Measurements from ENCODE around the gene EEIG2. TPM values are rescaled to one million over a fixed set of nuclear protein-coding genes. Genes with fewer than 3 reads are reported as not detected.

The EEIG2 gene
- polyA plus RNA-seq, 4 donors: 7.8 to 21.7 (median 9.6) TPM

DNA sequence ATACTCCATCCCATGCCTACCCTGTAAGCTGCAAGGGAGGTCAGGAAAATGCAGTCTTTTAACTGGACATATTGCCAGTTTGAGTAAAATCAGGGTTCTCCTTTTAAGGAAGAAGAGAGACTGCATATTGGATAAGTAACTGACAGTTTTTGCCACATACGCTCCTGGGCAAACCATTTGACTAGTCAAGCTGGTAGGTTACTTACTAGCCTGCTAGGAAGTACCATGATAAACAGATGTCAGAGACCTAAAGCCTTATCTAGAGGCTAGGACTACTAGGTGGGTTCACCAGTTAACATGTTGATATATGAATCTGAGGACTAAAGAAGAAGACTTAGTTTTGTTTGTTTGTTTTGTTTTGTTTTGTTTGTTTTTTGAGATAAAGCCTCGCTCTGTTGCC, 33.5 kb downstream of the EEIG2 start:
- Histone ChIP-seq H3K4me1 (ENCODE audit: control insufficient read depth in 3 of 3, insufficient read depth in 2 of 3, low read depth in 1 of 3, low read length in 2 of 3) (peaks cover 6 to 26% (median 15%) of the 10 kb centered on the region in 3 donors), H3K9me3 (ENCODE audit: control insufficient read depth in 2 of 2, insufficient read depth in 1 of 2, low read depth in 1 of 2, low read length in 1 of 2) (no peaks in the 10 kb centered on the region), H3K4me3 (ENCODE audit: low read depth in 1 of 3, low read length in 3 of 3) (no peak overlapping the region), H3K27ac (ENCODE audit: low read depth in 1 of 3, low read length in 2 of 3) (no peak overlapping the region), H3K36me3 (ENCODE audit: control insufficient read depth in 3 of 3, insufficient read depth in 2 of 3, low read depth in 1 of 3, low read length in 3 of 3) (peaks cover 0 to 2% (median 0%) of the 10 kb centered on the region in 3 donors), H3K27me3 (ENCODE audit: control insufficient read depth in 3 of 3, insufficient read depth in 3 of 3, low read length in 3 of 3) (no peaks in the 10 kb centered on the region)
- WGBS, 3 donors: 88 to 92% (median 90%) methylated on average over 2 of the region's 2 CpGs
- FAIRE-seq (no peak), DNase-seq (no peak)

DNA sequence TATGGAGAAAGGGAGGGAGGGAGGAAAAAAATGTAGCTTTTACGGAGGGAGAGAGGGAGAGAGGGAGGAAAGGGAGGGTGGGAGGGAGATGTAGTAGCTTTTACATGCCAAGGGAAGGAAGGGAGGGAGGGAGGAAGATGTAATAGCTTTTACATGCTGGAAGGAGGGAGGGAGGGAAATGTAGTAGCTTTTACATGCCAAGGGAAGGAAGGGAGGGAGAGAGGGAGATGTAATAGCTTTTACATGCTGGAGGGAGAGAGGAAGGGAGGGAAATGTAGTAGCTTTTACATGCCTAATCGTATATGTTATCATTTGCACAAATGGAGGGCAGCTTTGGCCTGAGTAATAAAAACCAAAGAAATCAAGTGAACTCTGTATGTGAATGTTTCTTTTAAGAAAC, 35.6 kb downstream of the EEIG2 start:
- no peak for FAIRE-seq

DNA sequence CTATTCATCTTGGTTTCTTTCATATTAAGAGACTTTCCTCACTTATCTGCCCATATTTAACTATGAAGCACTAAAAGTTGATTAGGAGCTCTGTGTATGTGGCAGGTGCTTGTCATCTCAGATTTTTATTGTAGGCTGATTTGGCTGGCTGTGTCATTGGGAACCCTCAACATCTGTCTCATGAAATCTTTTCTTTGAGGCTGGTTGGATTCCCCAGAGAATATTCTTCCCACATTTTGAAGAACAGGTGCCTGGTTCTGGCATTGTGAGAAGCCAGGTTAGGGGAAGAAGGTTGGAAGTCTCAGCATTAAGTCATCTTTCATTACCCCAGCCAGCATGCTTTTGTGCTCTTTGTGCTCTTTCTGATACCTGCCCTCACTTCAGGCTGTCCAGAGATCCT, 37.1 kb downstream of the EEIG2 start:
- DNase-seq (no peak), FAIRE-seq (no peak)
- peaks cover 6 to 26% (median 11%) of the 10 kb centered on the region in 3 donors for H3K4me1 ChIP-seq (ENCODE audit: control insufficient read depth in 3 of 3, insufficient read depth in 2 of 3, low read depth in 1 of 3, low read length in 2 of 3)
- H3K36me3 ChIP-seq (ENCODE audit: control insufficient read depth in 3 of 3, insufficient read depth in 2 of 3, low read depth in 1 of 3, low read length in 3 of 3): peaks cover 0 to 2% (median 0%) of the 10 kb centered on the region in 3 donors
- H3K27me3 ChIP-seq (ENCODE audit: control insufficient read depth in 3 of 3, insufficient read depth in 3 of 3, low read length in 3 of 3): no peaks in the 10 kb centered on the region
- H3K9me3 ChIP-seq (ENCODE audit: control insufficient read depth in 2 of 2, insufficient read depth in 1 of 2, low read depth in 1 of 2, low read length in 1 of 2): no peaks in the 10 kb centered on the region
- H3K4me3 ChIP-seq (ENCODE audit: low read depth in 1 of 3, low read length in 3 of 3): no peak overlapping the region
- no peak overlapping the region for H3K27ac ChIP-seq (ENCODE audit: low read depth in 1 of 3, low read length in 2 of 3)

More for the DNA sequence above, 35.6 kb downstream of the EEIG2 start:
- no peak overlapping the region for H3K4me3 ChIP-seq (ENCODE audit: low read depth in 1 of 3, low read length in 3 of 3)
- H3K9me3 ChIP-seq (ENCODE audit: control insufficient read depth in 2 of 2, insufficient read depth in 1 of 2, low read depth in 1 of 2, low read length in 1 of 2): no peaks in the 10 kb centered on the region
- peaks cover 6 to 26% (median 11%) of the 10 kb centered on the region in 3 donors for H3K4me1 ChIP-seq (ENCODE audit: control insufficient read depth in 3 of 3, insufficient read depth in 2 of 3, low read depth in 1 of 3, low read length in 2 of 3)
- H3K36me3 ChIP-seq (ENCODE audit: control insufficient read depth in 3 of 3, insufficient read depth in 2 of 3, low read depth in 1 of 3, low read length in 3 of 3): peaks cover 0 to 2% (median 0%) of the 10 kb centered on the region in 3 donors
- H3K27me3 ChIP-seq (ENCODE audit: control insufficient read depth in 3 of 3, insufficient read depth in 3 of 3, low read length in 3 of 3): no peaks in the 10 kb centered on the region
- H3K27ac ChIP-seq (ENCODE audit: low read depth in 1 of 3, low read length in 2 of 3): peak overlapping the region in 2 of 3 donors; percentile 27 to 32
- 12 to 35% (median 33%) methylated on average over 2 of the region's 2 CpGs for WGBS, 3 donors
- DNase-seq: peak in 1 of 2 donors; percentile 49

DNA sequence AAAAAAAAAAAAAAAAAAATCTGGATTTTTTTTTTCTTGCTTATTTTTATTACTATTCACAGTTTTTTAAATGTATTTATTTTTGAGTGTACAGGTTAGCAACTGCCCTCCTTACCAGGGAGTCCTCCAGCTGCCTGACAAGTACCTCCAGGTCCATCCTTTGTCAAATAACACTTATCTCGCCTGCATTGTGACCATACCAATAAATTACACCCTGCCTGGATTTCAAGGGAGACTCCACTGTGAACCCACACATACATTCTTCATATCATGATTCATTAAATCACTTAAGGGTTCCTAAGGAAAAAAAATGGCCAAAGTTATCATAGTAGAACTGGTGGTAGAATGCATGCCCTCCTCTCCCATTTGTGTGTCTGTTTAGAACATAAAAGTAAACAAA, 38.4 kb downstream of the EEIG2 start:
- FAIRE-seq (no peak), DNase-seq (no peak)
- Histone ChIP-seq H3K27me3 (ENCODE audit: control insufficient read depth in 3 of 3, insufficient read depth in 3 of 3, low read length in 3 of 3) (no peaks in the 10 kb centered on the region), H3K9me3 (ENCODE audit: control insufficient read depth in 2 of 2, insufficient read depth in 1 of 2, low read depth in 1 of 2, low read length in 1 of 2) (no peaks in the 10 kb centered on the region), H3K36me3 (ENCODE audit: control insufficient read depth in 3 of 3, insufficient read depth in 2 of 3, low read depth in 1 of 3, low read length in 3 of 3) (peaks cover 0 to 6% (median 2%) of the 10 kb centered on the region in 3 donors), H3K4me1 (ENCODE audit: control insufficient read depth in 3 of 3, insufficient read depth in 2 of 3, low read depth in 1 of 3, low read length in 2 of 3) (peaks cover 6 to 18% (median 9%) of the 10 kb centered on the region in 3 donors), H3K27ac (ENCODE audit: low read depth in 1 of 3, low read length in 2 of 3) (no peak overlapping the region), H3K4me3 (ENCODE audit: low read depth in 1 of 3, low read length in 3 of 3) (no peak overlapping the region)
- 50 to 84% (median 71%) methylated on average over 1 of the region's 1 CpG for WGBS, 3 donors

DNA sequence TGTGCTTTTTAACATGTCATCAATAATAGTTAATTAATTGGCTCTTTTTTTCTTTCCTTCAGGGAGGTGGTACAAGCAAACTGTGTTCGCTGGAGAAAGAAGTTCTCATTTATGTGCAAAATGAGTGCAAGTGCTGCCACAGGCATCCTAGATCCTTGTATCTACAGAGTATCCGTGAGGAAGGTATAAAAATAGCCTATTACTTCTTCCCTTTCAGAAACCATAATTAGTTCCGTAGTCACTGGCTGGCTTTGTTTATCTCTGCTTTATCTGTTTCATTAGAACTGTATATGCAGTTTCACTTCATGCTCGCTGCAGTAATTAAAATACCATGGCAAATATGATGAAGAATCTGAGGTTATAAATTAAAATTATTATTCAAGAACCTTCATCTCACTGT, 40.6 kb downstream of the EEIG2 start:
- DNase-seq (no peak), FAIRE-seq (no peak)
- Histone ChIP-seq H3K36me3 (ENCODE audit: control insufficient read depth in 3 of 3, insufficient read depth in 2 of 3, low read depth in 1 of 3, low read length in 3 of 3) (peaks cover 0 to 9% (median 0%) of the 10 kb centered on the region in 3 donors), H3K27ac (ENCODE audit: low read depth in 1 of 3, low read length in 2 of 3) (no peak overlapping the region), H3K27me3 (ENCODE audit: control insufficient read depth in 3 of 3, insufficient read depth in 3 of 3, low read length in 3 of 3) (no peaks in the 10 kb centered on the region), H3K9me3 (ENCODE audit: control insufficient read depth in 2 of 2, insufficient read depth in 1 of 2, low read depth in 1 of 2, low read length in 1 of 2) (no peaks in the 10 kb centered on the region), H3K4me3 (ENCODE audit: low read depth in 1 of 3, low read length in 3 of 3) (no peak overlapping the region), H3K4me1 (ENCODE audit: control insufficient read depth in 3 of 3, insufficient read depth in 2 of 3, low read depth in 1 of 3, low read length in 2 of 3) (peaks cover 4 to 15% (median 6%) of the 10 kb centered on the region in 3 donors)
- 58 to 72% (median 70%) methylated on average over 4 of the region's 4 CpGs for WGBS, 3 donors

DNA sequence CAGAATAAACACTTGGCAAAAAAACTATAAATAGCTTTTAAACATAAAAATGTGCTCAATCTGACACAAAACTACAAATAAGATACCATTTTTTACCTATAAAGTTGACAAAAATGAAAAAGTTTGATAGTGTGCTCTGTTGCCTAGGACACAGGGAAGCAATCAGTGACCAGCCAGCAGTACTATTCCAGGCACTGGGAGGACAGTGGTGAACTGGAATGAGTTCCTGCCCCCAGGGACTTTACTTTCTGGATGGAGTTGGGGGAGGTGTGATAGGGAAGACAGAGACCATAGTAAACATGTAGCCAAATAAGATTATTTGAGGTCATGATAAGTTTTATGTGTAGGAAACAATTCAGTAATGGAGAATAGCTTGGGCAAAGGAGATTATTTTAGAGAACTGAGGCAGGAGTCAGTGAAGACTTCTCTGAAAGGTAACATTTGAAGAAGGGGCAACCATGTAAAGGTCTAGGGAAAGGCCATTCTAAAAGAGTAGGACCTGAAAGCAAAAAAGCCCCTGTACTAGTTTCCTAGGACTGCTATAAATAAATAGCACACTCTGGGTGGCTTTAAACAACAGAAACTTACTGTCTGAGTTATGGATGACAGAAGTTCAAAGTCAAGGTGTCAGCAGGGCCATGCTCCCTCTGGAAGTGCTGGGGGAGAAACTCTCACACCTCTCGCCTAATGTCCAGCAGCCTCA, 42.0 kb downstream of the EEIG2 start:
- 94 to 100% (median 100%) methylated on average over 1 of the region's 1 CpG for WGBS, 3 donors
- no peak for FAIRE-seq
- peaks cover 0 to 11% (median 0%) of the 10 kb centered on the region in 3 donors for H3K36me3 ChIP-seq (ENCODE audit: control insufficient read depth in 3 of 3, insufficient read depth in 2 of 3, low read depth in 1 of 3, low read length in 3 of 3)
- H3K9me3 ChIP-seq (ENCODE audit: control insufficient read depth in 2 of 2, insufficient read depth in 1 of 2, low read depth in 1 of 2, low read length in 1 of 2): no peaks in the 10 kb centered on the region
- no peak overlapping the region for H3K27ac ChIP-seq (ENCODE audit: low read depth in 1 of 3, low read length in 2 of 3)
- H3K4me3 ChIP-seq (ENCODE audit: low read depth in 1 of 3, low read length in 3 of 3): no peak overlapping the region
- H3K27me3 ChIP-seq (ENCODE audit: control insufficient read depth in 3 of 3, insufficient read depth in 3 of 3, low read length in 3 of 3): no peaks in the 10 kb centered on the region
- DNase-seq: no peak
- H3K4me1 ChIP-seq (ENCODE audit: control insufficient read depth in 3 of 3, insufficient read depth in 2 of 3, low read depth in 1 of 3, low read length in 2 of 3): peaks cover 0 to 5% (median 3%) of the 10 kb centered on the region in 3 donors

DNA sequence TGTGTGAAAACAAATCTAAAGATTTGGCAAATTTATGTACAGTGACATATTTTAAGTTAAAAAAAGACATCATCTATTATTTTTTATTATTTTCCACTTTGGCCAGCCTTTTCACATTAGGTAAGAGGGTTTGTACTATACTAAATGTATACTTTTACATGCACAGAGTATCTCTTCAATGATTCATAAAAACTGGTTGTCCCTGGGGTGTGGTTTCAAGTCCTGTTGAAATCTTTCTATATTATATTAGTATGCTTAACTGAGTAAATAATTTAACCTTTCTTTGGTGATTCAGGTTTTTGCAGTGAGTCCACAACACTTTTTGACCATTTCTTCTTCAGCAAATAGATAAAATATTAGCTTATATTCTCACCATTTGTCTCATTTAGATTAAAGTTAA, 45.7 kb downstream of the EEIG2 start:
- no peaks in the 10 kb centered on the region for H3K9me3 ChIP-seq (ENCODE audit: control insufficient read depth in 2 of 2, insufficient read depth in 1 of 2, low read depth in 1 of 2, low read length in 1 of 2)
- H3K27ac ChIP-seq (ENCODE audit: low read depth in 1 of 3, low read length in 2 of 3): no peak overlapping the region
- FAIRE-seq: no peak

DNA sequence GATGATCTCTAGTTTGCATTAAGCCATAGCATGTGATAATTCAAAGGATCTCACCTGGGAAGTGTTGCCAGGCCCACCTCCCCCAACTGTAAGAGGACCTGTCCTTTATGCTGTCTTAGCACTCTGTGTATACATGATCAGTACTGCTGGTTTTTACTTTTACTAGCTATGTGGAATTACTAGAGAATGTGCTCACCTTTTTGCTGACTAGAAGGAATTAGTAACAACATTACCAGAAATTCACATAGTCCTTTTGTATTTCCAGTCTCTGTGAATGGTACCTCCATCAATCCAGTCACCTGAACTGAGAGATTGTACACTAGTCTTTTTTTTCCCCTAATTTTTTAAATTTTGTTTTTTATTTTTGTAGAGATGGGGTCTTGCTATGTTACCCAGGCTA, 46.6 kb downstream of the EEIG2 start:
- Histone ChIP-seq H3K9me3 (ENCODE audit: control insufficient read depth in 2 of 2, insufficient read depth in 1 of 2, low read depth in 1 of 2, low read length in 1 of 2) (no peaks in the 10 kb centered on the region), H3K27me3 (ENCODE audit: control insufficient read depth in 3 of 3, insufficient read depth in 3 of 3, low read length in 3 of 3) (no peaks in the 10 kb centered on the region), H3K4me3 (ENCODE audit: low read depth in 1 of 3, low read length in 3 of 3) (no peak overlapping the region), H3K36me3 (ENCODE audit: control insufficient read depth in 3 of 3, insufficient read depth in 2 of 3, low read depth in 1 of 3, low read length in 3 of 3) (peaks cover 0 to 23% (median 0%) of the 10 kb centered on the region in 3 donors), H3K27ac (ENCODE audit: low read depth in 1 of 3, low read length in 2 of 3) (no peak overlapping the region), H3K4me1 (ENCODE audit: control insufficient read depth in 3 of 3, insufficient read depth in 2 of 3, low read depth in 1 of 3, low read length in 2 of 3) (no peaks in the 10 kb centered on the region)
- DNase-seq (no peak), FAIRE-seq (no peak)

More for the DNA sequence above, 45.7 kb downstream of the EEIG2 start:
- peaks cover 0 to 23% (median 0%) of the 10 kb centered on the region in 3 donors for H3K36me3 ChIP-seq (ENCODE audit: control insufficient read depth in 3 of 3, insufficient read depth in 2 of 3, low read depth in 1 of 3, low read length in 3 of 3)
- H3K4me3 ChIP-seq (ENCODE audit: low read depth in 1 of 3, low read length in 3 of 3): no peak overlapping the region
- no peak for DNase-seq
- H3K4me1 ChIP-seq (ENCODE audit: control insufficient read depth in 3 of 3, insufficient read depth in 2 of 3, low read depth in 1 of 3, low read length in 2 of 3): no peaks in the 10 kb centered on the region
- H3K27me3 ChIP-seq (ENCODE audit: control insufficient read depth in 3 of 3, insufficient read depth in 3 of 3, low read length in 3 of 3): no peaks in the 10 kb centered on the region
